Activated effector memory CD4-positive, alpha-beta T cell treated with Interleukin-2 at 50 U/mL for 16 hours (primary cell): Measurements from ENCODE around the gene PHYKPL.

ENCODE experiments used
- DNase-seq: peaks from one replicate; pipeline ENCODE4 v3.0.0-alpha.2; 2020

Gene PHYKPL

GRCh38 chr5:178221853-178222252, 10.7 kb downstream of the PHYKPL start:
- DNase-seq = no peak

GRCh38 chr5:178221282-178221681, 11.3 kb downstream of the PHYKPL start:
- DNase-seq = no peak

GRCh38 chr5:178218827-178219226, 13.8 kb downstream of the PHYKPL start:
- no peak for DNase-seq

GRCh38 chr5:178218237-178218776, 14.3 kb downstream of the PHYKPL start:
- DNase-seq = no peak

- DNase-seq = no peak
These were observed 15.8 kb downstream of the PHYKPL start for GRCh38 chr5:178216779-178217178.

- DNase-seq = no peak
These were observed 16.5 kb downstream of the PHYKPL start for GRCh38 chr5:178216088-178216534.

- DNase-seq = no peak
These were observed 17.2 kb downstream of the PHYKPL start for GRCh38 chr5:178215280-178216002.

GRCh38 chr5:178214160-178214803, 18.3 kb downstream of the PHYKPL start:
- no peak for DNase-seq

- DNase-seq = no peak
These were observed 18.9 kb downstream of the PHYKPL start for GRCh38 chr5:178213748-178214151.

- no peak for DNase-seq
These were observed 19.6 kb downstream of the PHYKPL start for GRCh38 chr5:178213003-178213461.

- DNase-seq = no peak
These were observed 20.2 kb downstream of the PHYKPL start for GRCh38 chr5:178212241-178213002.

GRCh38 chr5:178211095-178212048, 21.2 kb downstream of the PHYKPL start:
- DNase-seq = no peak

GRCh38 chr5:178210686-178211085, 21.9 kb downstream of the PHYKPL start:
- DNase-seq = no peak

GRCh38 chr5:178210073-178210535, 22.5 kb downstream of the PHYKPL start:
- no peak for DNase-seq

- DNase-seq = no peak
These were observed 23.1 kb downstream of the PHYKPL start for GRCh38 chr5:178209334-178210072.

- no peak for DNase-seq
These were observed 23.9 kb downstream of the PHYKPL start for GRCh38 chr5:178208540-178209227.

GRCh38 chr5:178207917-178208280, 24.7 kb downstream of the PHYKPL start:
- DNase-seq = no peak

- no peak for DNase-seq
These were observed 25.3 kb downstream of the PHYKPL start for GRCh38 chr5:178207183-178207916.

- DNase-seq = no peak
These were observed 26.2 kb downstream of the PHYKPL start for GRCh38 chr5:178206166-178207101.
